Neuronal stem cell (in vitro differentiated cells): ENCODE measurements around the gene IFITM10.

Experiments used
- DNase-seq: peaks from one replicate; pipeline ENCODE4 v3.0.0-alpha.2; 2013; ENCODE audit warnings: low spot score
- H2AFZ ChIP-seq: one replicate; pipeline ENCODE4 v1.6.1; 2013; ENCODE audit warnings: mild to moderate bottlenecking, low read length, inconsistent platforms
- H2AK5ac ChIP-seq: 2 replicates; pipeline ENCODE4 v1.6.1; 2013; ENCODE audit warnings: low read depth, mild to moderate bottlenecking, inconsistent platforms, low read length, moderate library complexity, mixed read lengths
- H2BK120ac ChIP-seq: 2 replicates; pipeline ENCODE4 v1.6.1; 2013; ENCODE audit warnings: low read depth, mild to moderate bottlenecking, inconsistent platforms, low read length, moderate library complexity, mixed read lengths
- H2BK12ac ChIP-seq: one replicate; pipeline ENCODE4 v1.6.1; 2013; ENCODE audit warnings: low read length, inconsistent platforms
- H2BK15ac ChIP-seq: 2 replicates; pipeline ENCODE4 v1.6.1; 2013; ENCODE audit warnings: mild to moderate bottlenecking, low read length, inconsistent platforms, mixed read lengths
- H2BK5ac ChIP-seq: one replicate; pipeline ENCODE4 v1.6.1; 2013; ENCODE audit warnings: inconsistent platforms, mild to moderate bottlenecking, low read length, moderate library complexity
- H3K14ac ChIP-seq: one replicate; pipeline ENCODE4 v1.6.1; 2013; ENCODE audit warnings: low read length, inconsistent platforms
- H3K18ac ChIP-seq: 2 replicates; pipeline ENCODE4 v1.6.1; 2013; ENCODE audit warnings: low read length, inconsistent platforms
- H3K23ac ChIP-seq: 2 replicates; pipeline ENCODE4 v1.6.1; 2013; ENCODE audit warnings: low read depth, mild to moderate bottlenecking, mixed read lengths, low read length, inconsistent platforms; ENCODE audit not compliant: poor library complexity
- H3K27ac ChIP-seq: replicated peaks from 3 replicates; pipeline ENCODE4 v1.5.1; 2013; ENCODE audit warnings: low read length, inconsistent platforms
- H3K27me3 ChIP-seq, 3 experiments: 2 replicates each; pipeline ENCODE4 v1.6.1; 2013; ENCODE audit warnings: low read length in 3 of 3, mild to moderate bottlenecking in 2 of 3, inconsistent platforms in 1 of 3, low read depth in 1 of 3, mixed read lengths in 1 of 3, moderate library complexity in 1 of 3; ENCODE audit not compliant: control insufficient read depth in 3 of 3, insufficient read depth in 3 of 3
- H3K36me3 ChIP-seq, 2 donors: replicated peaks in 1 of 2; 2 replicates each; pipeline ENCODE4 v1.6.1; 2013; ENCODE audit warnings: low read length in 2 of 2; ENCODE audit not compliant: control insufficient read depth in 2 of 2, insufficient read depth in 2 of 2
- H3K4ac ChIP-seq: 2 replicates; pipeline ENCODE4 v1.6.1; 2013; ENCODE audit warnings: inconsistent platforms, mild to moderate bottlenecking, low read length, moderate library complexity
- H3K4me1 ChIP-seq, 2 donors: 1 replicate in 1 of 2; 2 replicates in 1 of 2; pipeline ENCODE4 v1.6.1; 2013; ENCODE audit warnings: low read length in 2 of 2, low read depth in 1 of 2; ENCODE audit not compliant: control insufficient read depth in 2 of 2, insufficient read depth in 1 of 2
- H3K4me2 ChIP-seq: one replicate; pipeline ENCODE4 v1.6.1; 2013; ENCODE audit warnings: mild to moderate bottlenecking, low read length, inconsistent platforms; ENCODE audit not compliant: insufficient read depth, poor library complexity, severe bottlenecking
- H3K4me3 ChIP-seq, 2 donors: 2 replicates each; pipeline ENCODE4 v1.5.1; 2013; ENCODE audit warnings: low read length in 2 of 2, mild to moderate bottlenecking in 2 of 2, inconsistent platforms in 1 of 2, moderate library complexity in 1 of 2
- H3K79me1 ChIP-seq: one replicate; pipeline ENCODE4 v1.6.1; 2013; ENCODE audit warnings: low read depth, mild to moderate bottlenecking, inconsistent platforms, low read length, moderate library complexity
- H3K9ac ChIP-seq: one replicate; pipeline ENCODE4 v1.6.1; 2013; ENCODE audit warnings: mild to moderate bottlenecking, low read depth, low read length, inconsistent platforms; ENCODE audit not compliant: poor library complexity
- H3K9me3 ChIP-seq, 2 donors: replicated peaks in 1 of 2; 2 replicates each; pipeline versions ENCODE3 to v1.6.1; 2013; ENCODE audit warnings: low read length in 2 of 2, mild to moderate bottlenecking in 2 of 2, inconsistent platforms in 1 of 2, low read depth in 1 of 2, mixed read lengths in 1 of 2, moderate library complexity in 1 of 2; ENCODE audit not compliant: control insufficient read depth in 2 of 2, insufficient read depth in 1 of 2
- H4K8ac ChIP-seq: one replicate; pipeline ENCODE4 v1.6.1; 2013; ENCODE audit warnings: low read depth, mild to moderate bottlenecking, inconsistent platforms, low read length, moderate library complexity
- H4K91ac ChIP-seq: one replicate; pipeline ENCODE4 v1.6.1; 2013; ENCODE audit warnings: low read length, low read depth, mild to moderate bottlenecking, inconsistent platforms; ENCODE audit not compliant: poor library complexity
- WGBS, 2 donors: extraction: QIAGEN DNeasy Blood & Tissue Kit; methylation state at CpG; one replicate each; pipeline ENCODE4 v1.1.7; 2013; ENCODE audit warnings: missing lambda C conversion rate in 2 of 2, mixed read lengths in 1 of 2; ENCODE audit not compliant: insufficient read length in 2 of 2, insufficient replicate concordance in 1 of 2; ENCODE audit errors: extremely low coverage in 2 of 2; 5-methylcytosine and 5-hydroxymethylcytosine counted together

The IFITM10 gene

DNA sequence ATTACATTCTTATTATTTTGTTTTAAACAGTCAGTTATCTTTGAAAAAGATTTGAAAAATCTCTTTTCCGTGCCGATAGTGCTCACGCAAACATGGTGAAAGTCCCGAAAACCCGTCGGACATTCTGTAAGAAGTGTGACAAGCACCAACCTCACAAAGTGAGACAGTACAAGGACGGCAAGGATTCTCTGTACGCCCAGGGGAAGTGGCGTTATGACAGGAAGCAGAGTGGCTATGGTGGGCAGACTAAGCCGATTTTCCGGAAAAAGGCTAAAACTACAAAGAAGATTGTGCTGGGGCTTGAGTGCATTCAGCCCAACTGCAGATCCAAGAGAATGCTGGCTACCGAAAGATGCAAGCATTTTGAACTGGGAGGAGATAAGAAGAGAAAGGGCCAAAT lies 42.1 kb upstream of the IFITM10 start:
- WGBS, 2 donors, result no CpG with 5 or more reads among the region's 12 CpGs
- Histone ChIP-seq H3K9ac (no peak overlapping the region), H2BK5ac (no peak overlapping the region), H3K4me3 (no peak overlapping the region), H3K79me1 (no peaks in the 10 kb centered on the region), H3K4me1 (no peaks in the 10 kb centered on the region), H3K14ac (no peak overlapping the region), H2BK15ac (no peak overlapping the region), H3K23ac (no peak overlapping the region), H3K27ac (no peak overlapping the region), H2BK12ac (no peak overlapping the region), H2AK5ac (no peak overlapping the region), H2BK120ac (no peak overlapping the region), H3K4me2 (no peak overlapping the region), H3K18ac (no peak overlapping the region), H3K27me3 (peaks cover 0 to 22% (median 0%) of the 10 kb centered on the region in 3 experiments), H3K9me3 (no peaks in the 10 kb centered on the region), H2AFZ (no peak overlapping the region), H3K36me3 (no peaks in the 10 kb centered on the region), H4K91ac (no peak overlapping the region), H4K8ac (no peak overlapping the region), H3K4ac (no peak overlapping the region)
- DNase-seq, result no peak

GRCh38 chr11:1791912-1792311 lies 41.5 kb upstream of the IFITM10 start:
- no peaks in the 10 kb centered on the region for H3K79me1 ChIP-seq
- no peaks in the 10 kb centered on the region for H3K4me1 ChIP-seq
- no peak overlapping the region for H3K27ac ChIP-seq
- no peak overlapping the region for H3K18ac ChIP-seq
- no peak overlapping the region for H4K8ac ChIP-seq
- H3K14ac ChIP-seq, result no peak overlapping the region
- no peak overlapping the region for H4K91ac ChIP-seq
- no peak overlapping the region for H3K4me3 ChIP-seq
- no peak for DNase-seq
- H2AK5ac ChIP-seq, result no peak overlapping the region
- no peak overlapping the region for H2BK120ac ChIP-seq
- H2BK5ac ChIP-seq, result no peak overlapping the region
- H3K9me3 ChIP-seq, result no peaks in the 10 kb centered on the region
- no peak overlapping the region for H3K9ac ChIP-seq
- H3K36me3 ChIP-seq, result no peaks in the 10 kb centered on the region
- no CpG with 5 or more reads among the region's 6 CpGs for WGBS, 2 donors
- no peak overlapping the region for H2BK12ac ChIP-seq
- no peak overlapping the region for H2BK15ac ChIP-seq
- H3K4me2 ChIP-seq, result no peak overlapping the region
- H2AFZ ChIP-seq, result no peak overlapping the region
- H3K27me3 ChIP-seq, result peaks cover 0 to 18% (median 0%) of the 10 kb centered on the region in 3 experiments
- H3K23ac ChIP-seq, result no peak overlapping the region
- H3K4ac ChIP-seq, result no peak overlapping the region

DNA sequence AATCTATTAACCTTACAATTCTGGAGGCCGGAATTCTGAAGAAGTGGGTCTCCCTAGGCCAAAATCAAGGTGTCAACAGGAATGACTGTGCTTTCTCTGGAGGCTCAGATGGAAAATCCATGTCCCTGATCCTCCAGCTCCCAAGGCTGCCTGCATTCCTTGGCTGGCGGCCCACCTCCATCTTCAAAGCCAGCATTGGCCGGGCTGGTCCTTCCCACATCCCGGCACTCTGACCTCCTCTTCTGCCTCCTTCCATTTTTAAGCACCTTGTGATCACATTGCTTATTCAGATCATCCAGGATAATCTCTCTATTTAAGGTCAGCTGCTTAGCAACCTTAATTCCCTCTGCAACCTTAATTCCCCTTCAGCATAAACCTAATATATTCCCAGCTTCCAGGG lies 36.1 kb upstream of the IFITM10 start:
- H3K14ac ChIP-seq, result no peak overlapping the region
- H3K36me3 ChIP-seq, result no peaks in the 10 kb centered on the region
- no peak overlapping the region for H2BK15ac ChIP-seq
- no peak overlapping the region for H2BK5ac ChIP-seq
- H3K9me3 ChIP-seq, result no peaks in the 10 kb centered on the region
- no peak overlapping the region for H2AK5ac ChIP-seq
- H3K79me1 ChIP-seq, result peaks cover 2% of the 10 kb centered on the region
- H4K91ac ChIP-seq, result no peak overlapping the region
- H3K4ac ChIP-seq, result no peak overlapping the region
- no peak overlapping the region for H3K27ac ChIP-seq
- no peak overlapping the region for H3K9ac ChIP-seq
- no peak overlapping the region for H3K4me3 ChIP-seq
- no peak overlapping the region for H3K23ac ChIP-seq
- no peak overlapping the region for H3K4me2 ChIP-seq
- H4K8ac ChIP-seq, result no peak overlapping the region
- DNase-seq, result no peak
- H3K4me1 ChIP-seq, result peaks cover 0 to 6% of the 10 kb centered on the region in 2 donors
- no peak overlapping the region for H2BK12ac ChIP-seq
- no peak overlapping the region for H3K18ac ChIP-seq
- H2AFZ ChIP-seq, result no peak overlapping the region
- no peak overlapping the region for H2BK120ac ChIP-seq
- no CpG with 5 or more reads among the region's 4 CpGs for WGBS, 2 donors
- peaks cover 0 to 49% (median 0%) of the 10 kb centered on the region in 3 experiments for H3K27me3 ChIP-seq

- Histone ChIP-seq H2AFZ (peak overlapping the region; percentile 52), H2BK15ac (no peak overlapping the region), H3K9ac (no peak overlapping the region), H3K4ac (no peak overlapping the region), H3K4me3 (peak overlapping the region in 1 of 2 donors; percentile 17), H3K27ac (no peak overlapping the region), H3K27me3 (peaks cover 0 to 53% (median 0%) of the 10 kb centered on the region in 3 experiments), H2BK5ac (no peak overlapping the region), H4K8ac (peak overlapping the region; percentile 5), H3K36me3 (no peaks in the 10 kb centered on the region), H3K14ac (peak overlapping the region; percentile 67), H4K91ac (no peak overlapping the region), H3K23ac (no peak overlapping the region), H3K4me1 (peaks cover 0 to 6% of the 10 kb centered on the region in 2 donors), H2AK5ac (no peak overlapping the region), H3K4me2 (no peak overlapping the region), H3K18ac (peak overlapping the region; percentile 86), H2BK12ac (peak overlapping the region; percentile 0), H3K9me3 (no peaks in the 10 kb centered on the region), H3K79me1 (peaks cover 2% of the 10 kb centered on the region), H2BK120ac (peak overlapping the region; percentile 18)
- DNase-seq, result no peak
- WGBS, 2 donors, result no CpG with 5 or more reads among the region's 21 CpGs
Observed at GRCh38 chr11:1785749-1786413, 35.5 kb upstream of the IFITM10 start.
